ENCODE results near the gene SHISA5. TPM values are rescaled to one million over a fixed set of nuclear protein-coding genes. Genes with fewer than 3 reads are reported as not detected.
"Not testable (repeated sequence)": the region's sequence is repeated elsewhere in the genome, so short reads cannot be mapped to it uniquely, and the experiment has no call there.

Gene SHISA5
- total and polyA plus RNA-seq, 4 experiments from 2014 or later = 218 to 470 (median 326) TPM

- Histone ChIP-seq H3K9me3 (ENCODE audit: control insufficient read depth in 1 of 2, low read length in 2 of 2) (no peaks in the 10 kb centered on the region), H3K36me3 (ENCODE audit: insufficient read depth, low read length) (no peaks in the 10 kb centered on the region), H3K4me1 (ENCODE audit: insufficient read depth, low read length) (peaks cover 58% of the 10 kb centered on the region), H3K4me3 (ENCODE audit: low read length in 2 of 2) (peak overlapping the region; percentile 71 to 80), H3K27ac (ENCODE audit: low read depth, low read length) (peak overlapping the region; percentile 59), H3K27me3 (ENCODE audit: insufficient read depth, low read length) (no peaks in the 10 kb centered on the region)
- CTCF ChIA-PET (ENCODE audit: partially characterized antibody) = interaction anchor here (0.8 to 11.2 kb wide), 5 partner anchors 12 to 43 kb away, joined by 3 to 83 read pairs (median 5); partner anchors contain the start of gene CCDC51
- peaks cover 3 to 11% of the 10 kb centered on the region in 2 donors for H3K36me3 Mint-ChIP-seq
- peak overlapping the region; percentile 89 to 99 (median 98) for H3K27ac Mint-ChIP-seq
- H3K27me3 Mint-ChIP-seq = no peaks in the 10 kb centered on the region
- peak overlapping the region; percentile 89 to 97 (median 90) for H3K4me3 Mint-ChIP-seq
- peak; percentile 81 to 89 (median 85) for DNase-seq
- intact Hi-C loops (cut with micrococcal nuclease) = loop anchor here (1.0 kb wide), 3 partner anchors 13 to 33 kb away; partner anchors contain the start of gene ATRIP
- peaks cover 31 to 59% (median 40%) of the 10 kb centered on the region in 4 donors for H3K4me1 Mint-ChIP-seq
- POLR2A ChIA-PET (ENCODE audit: partially characterized antibody) = interaction anchor here (0.9 to 4.8 kb wide), 15 partner anchors 8 to 78 kb away, joined by 3 to 60 read pairs (median 6); partner anchors contain the start of genes ATRIP, CCDC51, SHISA5 and TMA7
- no peaks in the 10 kb centered on the region for H3K9me3 Mint-ChIP-seq
Observed at GRCh38 chr3:48478626-48479555, 25.1 kb downstream of the SHISA5 start.

- peaks cover 36 to 67% (median 46%) of the 10 kb centered on the region in 4 donors for H3K4me1 Mint-ChIP-seq
Observed at GRCh38 chr3:48477959-48478520, 25.9 kb downstream of the SHISA5 start.

GRCh38 chr3:48476426-48477053, 27.4 kb downstream of the SHISA5 start:
- intact Hi-C loops (cut with micrococcal nuclease) = no loop called here
- ChIA-PET CTCF (ENCODE audit: partially characterized antibody) (interaction anchor here (0.8 to 11.2 kb wide), 6 partner anchors 11 to 81 kb away, joined by 3 to 83 read pairs (median 5); partner anchors contain the start of genes CCDC51 and TMA7), POLR2A (ENCODE audit: partially characterized antibody) (interaction anchor here (0.6 to 4.8 kb wide), 5 partner anchors 8 to 37 kb away, joined by 3 to 60 read pairs (median 3); partner anchors contain the start of genes ATRIP and CCDC51)
- H3K36me3 ChIP-seq (ENCODE audit: insufficient read depth, low read length) = no peaks in the 10 kb centered on the region
- no peak overlapping the region for H3K27ac ChIP-seq (ENCODE audit: low read depth, low read length)
- peaks cover 3 to 15% of the 10 kb centered on the region in 2 donors for H3K36me3 Mint-ChIP-seq
- DNase-seq = no peak
- H3K27ac Mint-ChIP-seq = peak overlapping the region in 6 of 7 donors; percentile 56 to 99 (median 94)
- no peaks in the 10 kb centered on the region for H3K9me3 ChIP-seq (ENCODE audit: control insufficient read depth in 1 of 2, low read length in 2 of 2)
- no peaks in the 10 kb centered on the region for H3K9me3 Mint-ChIP-seq
- H3K4me1 ChIP-seq (ENCODE audit: insufficient read depth, low read length) = peaks cover 76% of the 10 kb centered on the region
- peaks cover 38 to 72% (median 52%) of the 10 kb centered on the region in 4 donors for H3K4me1 Mint-ChIP-seq
- H3K27me3 ChIP-seq (ENCODE audit: insufficient read depth, low read length) = no peaks in the 10 kb centered on the region
- H3K4me3 Mint-ChIP-seq = peak overlapping the region in 3 of 8 donors; percentile 12 to 97 (median 52)
- H3K4me3 ChIP-seq (ENCODE audit: low read length in 2 of 2) = no peak overlapping the region
- no peaks in the 10 kb centered on the region for H3K27me3 Mint-ChIP-seq

More at GRCh38 chr3:48477959-48478520, 25.9 kb downstream of the SHISA5 start:
- peaks cover 66% of the 10 kb centered on the region for H3K4me1 ChIP-seq (ENCODE audit: insufficient read depth, low read length)
- CTCF ChIA-PET (ENCODE audit: partially characterized antibody) = interaction anchor here (2.0 to 11.2 kb wide), 3 partner anchors 12 to 42 kb away, joined by 5 to 83 read pairs (median 19); a partner anchor contains a TSS
- no peak for DNase-seq
- H3K27me3 Mint-ChIP-seq = no peaks in the 10 kb centered on the region
- POLR2A ChIA-PET (ENCODE audit: partially characterized antibody) = interaction anchor here (1.6 to 4.8 kb wide), 7 partner anchors 10 to 79 kb away, joined by 5 to 60 read pairs (median 10); partner anchors contain the start of genes ATRIP and SHISA5
- peak overlapping the region; percentile 71 to 80 for H3K4me3 ChIP-seq (ENCODE audit: low read length in 2 of 2)
- no peaks in the 10 kb centered on the region for H3K9me3 ChIP-seq (ENCODE audit: control insufficient read depth in 1 of 2, low read length in 2 of 2)
- H3K4me3 Mint-ChIP-seq = peak overlapping the region; percentile 89 to 97 (median 90)
- no peaks in the 10 kb centered on the region for H3K27me3 ChIP-seq (ENCODE audit: insufficient read depth, low read length)
- intact Hi-C loops (cut with micrococcal nuclease) = no loop called here
- no peaks in the 10 kb centered on the region for H3K36me3 ChIP-seq (ENCODE audit: insufficient read depth, low read length)
- H3K36me3 Mint-ChIP-seq = peaks cover 3 to 11% of the 10 kb centered on the region in 2 donors
- no peaks in the 10 kb centered on the region for H3K9me3 Mint-ChIP-seq
- peak overlapping the region; percentile 59 for H3K27ac ChIP-seq (ENCODE audit: low read depth, low read length)
- peak overlapping the region; percentile 89 to 99 (median 98) for H3K27ac Mint-ChIP-seq

GRCh38 chr3:48475188-48475587, 28.8 kb downstream of the SHISA5 start:
- ChIA-PET POLR2A (ENCODE audit: partially characterized antibody) (interaction anchor here (4.0 to 4.7 kb wide), 2 partner anchors 29 to 30 kb away, joined by 47 to 56 read pairs; partner anchors contain the start of genes ATRIP and SHISA5), CTCF (ENCODE audit: partially characterized antibody) (interaction anchor here (11.2 kb wide), 1 partner anchor 39 kb away, joined by 83 read pairs; no protein-coding TSS in a partner anchor)
- Mint-ChIP-seq H3K36me3 (peaks cover 3 to 15% of the 10 kb centered on the region in 2 donors), H3K27ac (peak overlapping the region in 6 of 7 donors; percentile 63 to 90 (median 82)), H3K4me3 (peak overlapping the region in 1 of 8 donors; percentile 74), H3K4me1 (peaks cover 37 to 74% (median 52%) of the 10 kb centered on the region in 4 donors), H3K27me3 (no peaks in the 10 kb centered on the region), H3K9me3 (no peaks in the 10 kb centered on the region)
- peaks cover 84% of the 10 kb centered on the region for H3K4me1 ChIP-seq (ENCODE audit: insufficient read depth, low read length)
- DNase-seq = no peak
- no peaks in the 10 kb centered on the region for H3K9me3 ChIP-seq (ENCODE audit: control insufficient read depth in 1 of 2, low read length in 2 of 2)
- H3K36me3 ChIP-seq (ENCODE audit: insufficient read depth, low read length) = no peaks in the 10 kb centered on the region
- no peak overlapping the region for H3K4me3 ChIP-seq (ENCODE audit: low read length in 2 of 2)
- intact Hi-C loops (cut with micrococcal nuclease) = no loop called here
- H3K27me3 ChIP-seq (ENCODE audit: insufficient read depth, low read length) = no peaks in the 10 kb centered on the region
- no peak overlapping the region for H3K27ac ChIP-seq (ENCODE audit: low read depth, low read length)

- H3K36me3 Mint-ChIP-seq = peaks cover 3 to 20% of the 10 kb centered on the region in 2 donors
- ChIA-PET CTCF (ENCODE audit: partially characterized antibody) (interaction anchor here (3.7 to 11.2 kb wide), 2 partner anchors 33 to 39 kb away, joined by 32 to 83 read pairs; no protein-coding TSS in a partner anchor), POLR2A (ENCODE audit: partially characterized antibody) (interaction anchor here (3.1 to 4.7 kb wide), 3 partner anchors 10 to 30 kb away, joined by 19 to 56 read pairs (median 47); partner anchors contain the start of genes ATRIP and SHISA5)
- no peak overlapping the region for H3K27ac ChIP-seq (ENCODE audit: low read depth, low read length)
- peaks cover 84% of the 10 kb centered on the region for H3K4me1 ChIP-seq (ENCODE audit: insufficient read depth, low read length)
- no peaks in the 10 kb centered on the region for H3K9me3 ChIP-seq (ENCODE audit: control insufficient read depth in 1 of 2, low read length in 2 of 2)
- H3K36me3 ChIP-seq (ENCODE audit: insufficient read depth, low read length) = peaks cover under 1% of the 10 kb centered on the region
- no peaks in the 10 kb centered on the region for H3K27me3 ChIP-seq (ENCODE audit: insufficient read depth, low read length)
- H3K4me1 Mint-ChIP-seq = peaks cover 40 to 75% (median 54%) of the 10 kb centered on the region in 4 donors
- H3K27me3 Mint-ChIP-seq = no peaks in the 10 kb centered on the region
- H3K27ac Mint-ChIP-seq = peak overlapping the region; percentile 59 to 90 (median 80)
- H3K4me3 ChIP-seq (ENCODE audit: low read length in 2 of 2) = no peak overlapping the region
- no peaks in the 10 kb centered on the region for H3K9me3 Mint-ChIP-seq
- DNase-seq = no peak
- H3K4me3 Mint-ChIP-seq = peak overlapping the region in 4 of 8 donors; percentile 7 to 74 (median 42)
- intact Hi-C loops (cut with micrococcal nuclease) = no loop called here
Observed at GRCh38 chr3:48474619-48475018, 29.4 kb downstream of the SHISA5 start.

- peaks cover 86% of the 10 kb centered on the region for H3K4me1 ChIP-seq (ENCODE audit: insufficient read depth, low read length)
Observed at GRCh38 chr3:48474031-48474430, 29.9 kb downstream of the SHISA5 start.

More at GRCh38 chr3:48474031-48474430, 29.9 kb downstream of the SHISA5 start:
- peaks cover 5 to 26% of the 10 kb centered on the region in 2 donors for H3K36me3 Mint-ChIP-seq
- ChIA-PET CTCF (ENCODE audit: partially characterized antibody) (interaction anchor here (0.7 to 11.2 kb wide), 8 partner anchors 28 to 191 kb away, joined by 4 to 83 read pairs (median 12); partner anchors contain the start of genes CCDC51 and TMA7), POLR2A (ENCODE audit: partially characterized antibody) (interaction anchor here (1.1 to 4.7 kb wide), 9 partner anchors 10 to 173 kb away, joined by 3 to 56 read pairs (median 19); partner anchors contain the start of genes ATRIP, CCDC51, NME6 and PFKFB4)
- DNase-seq; intact Hi-C loops (cut with micrococcal nuclease); H3K27me3 Mint-ChIP-seq; H3K27me3 ChIP-seq (ENCODE audit: insufficient read depth, low read length); H3K9me3 Mint-ChIP-seq; H3K36me3 ChIP-seq (ENCODE audit: insufficient read depth, low read length); H3K4me3 Mint-ChIP-seq; H3K9me3 ChIP-seq (ENCODE audit: control insufficient read depth in 1 of 2, low read length in 2 of 2); H3K4me3 ChIP-seq (ENCODE audit: low read length in 2 of 2): not testable (repeated sequence)
- H3K27ac ChIP-seq (ENCODE audit: low read depth, low read length) = peak overlapping the region; percentile 97
- peaks cover 38 to 75% (median 55%) of the 10 kb centered on the region in 4 donors for H3K4me1 Mint-ChIP-seq
- H3K27ac Mint-ChIP-seq = peak overlapping the region in 4 of 7 donors; percentile 92 to 100 (median 100)

Data from CD4-positive, alpha-beta memory T cell (primary cell).